ENCODE results near the gene SMAD1.

- TF ChIP-seq POLR2A (IDR thresholded peaks at IDR 0.05; ENCODE audit: borderline replicate concordance, extremely low read depth, insufficient read depth, insufficient read length) = no peak
- TF ChIP-seq RAD21 (IDR thresholded peaks at IDR 0.05; ENCODE audit: low read depth) = no peak
- no peak for TF ChIP-seq CTCF (IDR thresholded peaks at IDR 0.05 in 2 of 3, conservative IDR thresholded peaks at IDR 0.05 in 1 of 3; ENCODE audit: borderline replicate concordance in 1 of 3, insufficient read depth in 1 of 3, low read depth in 2 of 3, low read length in 2 of 3)
- TF ChIP-seq YY1 (IDR thresholded peaks at IDR 0.05; ENCODE audit: extremely low read depth, insufficient replicate concordance, low read depth, low read length) = no peak
- TF ChIP-seq EZH2phosphoT487 (IDR thresholded peaks at IDR 0.05; ENCODE audit: borderline replicate concordance) = no peak
- TF ChIP-seq CEBPB (IDR thresholded peaks at IDR 0.05; ENCODE audit: low read depth) = no peak
- no peak for TF ChIP-seq ZBTB33 (IDR thresholded peaks at IDR 0.05; ENCODE audit: extremely low read depth, insufficient replicate concordance, low read length)
- TF ChIP-seq REST (IDR thresholded peaks at IDR 0.05; ENCODE audit: low read depth) = no peak
- TF ChIP-seq TCF7L2 (IDR thresholded peaks at IDR 0.05; ENCODE audit: borderline replicate concordance, extremely low read depth, insufficient read depth, insufficient read length) = no peak
Measured at GRCh38 chr4:145453163-145453520, 28.5 kb upstream of the SMAD1 start.

Measured in HCT116 (cell line).